Left forelimb (tissue), 1 donor: ENCODE data around the gene MAPK1.
"Not testable (repeated sequence)": the region's sequence is repeated elsewhere in the genome, so short reads cannot be mapped to it uniquely, and the experiment has no call there.

Experiments
- DNase-seq: peaks from one replicate; pipeline ENCODE4 v3.0.0-alpha.2; 2018; ENCODE audit warnings: low spot score

Gene MAPK1

GRCh38 chr22:21867528-21868266 is at the start of gene MAPK1:
TSS of gene MAPK1 (minus strand) at chr22:21867645. CDS start at chr22:21867440, 205 bp downstream.
- peak; percentile 97 for DNase-seq

- no peak for DNase-seq
Measured at GRCh38 chr22:21916309-21916918, 49.0 kb upstream of the MAPK1 start.

- no peak for DNase-seq
Measured at GRCh38 chr22:21915624-21916308, 48.3 kb upstream of the MAPK1 start.

GRCh38 chr22:21914033-21914642 is 46.7 kb upstream of the MAPK1 start:
- not testable (repeated sequence) for DNase-seq

GRCh38 chr22:21910367-21910766 is 42.9 kb upstream of the MAPK1 start:
- not testable (repeated sequence) for DNase-seq

GRCh38 chr22:21909871-21910270 is 42.4 kb upstream of the MAPK1 start:
- DNase-seq = no peak

- no peak for DNase-seq
Measured at GRCh38 chr22:21907638-21908522, 40.4 kb upstream of the MAPK1 start.

- not testable (repeated sequence) for DNase-seq
Measured at GRCh38 chr22:21905234-21905633, 37.8 kb upstream of the MAPK1 start.

GRCh38 chr22:21904250-21904789 is 36.9 kb upstream of the MAPK1 start:
- DNase-seq = no peak

GRCh38 chr22:21903283-21903682 is 35.8 kb upstream of the MAPK1 start:
- no peak for DNase-seq

GRCh38 chr22:21902296-21903087 is 35.0 kb upstream of the MAPK1 start:
- DNase-seq = no peak

- no peak for DNase-seq
Measured at GRCh38 chr22:21898354-21898896, 31.0 kb upstream of the MAPK1 start.

- no peak for DNase-seq
Measured at GRCh38 chr22:21896951-21897513, 29.6 kb upstream of the MAPK1 start.

GRCh38 chr22:21896275-21896674 is 28.8 kb upstream of the MAPK1 start:
- not testable (repeated sequence) for DNase-seq

GRCh38 chr22:21894799-21895198 is 27.4 kb upstream of the MAPK1 start:
- no peak for DNase-seq

- DNase-seq = no peak
Measured at GRCh38 chr22:21889251-21889990, 22.0 kb upstream of the MAPK1 start.

- DNase-seq = no peak
Measured at GRCh38 chr22:21887841-21888240, 20.4 kb upstream of the MAPK1 start.

- not testable (repeated sequence) for DNase-seq
Measured at GRCh38 chr22:21883930-21884329, 16.5 kb upstream of the MAPK1 start.

GRCh38 chr22:21882754-21883333 is 15.4 kb upstream of the MAPK1 start:
- not testable (repeated sequence) for DNase-seq
